Right kidney (tissue), 1 donor: ENCODE results near the gene MYCBPAP.
"Not testable (repeated sequence)": the region's sequence is repeated elsewhere in the genome, so short reads cannot be mapped to it uniquely, and the experiment has no call there.

ENCODE experiments used
- DNase-seq: peaks from one replicate; pipeline ENCODE4 v3.0.0-alpha.2; 2016

Gene MYCBPAP

GRCh38 chr17:50471009-50471905 lies 37.0 kb upstream of the MYCBPAP start:
- no peak for DNase-seq

- no peak for DNase-seq
Observed at GRCh38 chr17:50472286-50472685, 36.0 kb upstream of the MYCBPAP start.

GRCh38 chr17:50472761-50473161 lies 35.5 kb upstream of the MYCBPAP start:
- not testable (repeated sequence) for DNase-seq

GRCh38 chr17:50473901-50474300 lies 34.3 kb upstream of the MYCBPAP start:
- no peak for DNase-seq

- no peak for DNase-seq
Observed at GRCh38 chr17:50474523-50474922, 33.7 kb upstream of the MYCBPAP start.

- no peak for DNase-seq
Observed at GRCh38 chr17:50475362-50475761, 32.9 kb upstream of the MYCBPAP start.

GRCh38 chr17:50475775-50476544 lies 32.3 kb upstream of the MYCBPAP start:
- DNase-seq: not testable (repeated sequence)

GRCh38 chr17:50476545-50477315 lies 31.5 kb upstream of the MYCBPAP start:
- peak; percentile 32 for DNase-seq

GRCh38 chr17:50477976-50478375 lies 30.3 kb upstream of the MYCBPAP start:
- no peak for DNase-seq

- peak; percentile 97 for DNase-seq
Observed at GRCh38 chr17:50478391-50479381, 29.6 kb upstream of the MYCBPAP start, which contains the start of gene RSAD1. Gene RSAD1 (plus strand): TSS chr17:50478860. CDS start chr17:50478885, 25 bp downstream.

GRCh38 chr17:50479522-50480141 lies 28.6 kb upstream of the MYCBPAP start:
- DNase-seq: no peak

GRCh38 chr17:50480142-50480764 lies 28.0 kb upstream of the MYCBPAP start:
- DNase-seq: no peak

GRCh38 chr17:50480854-50481490 lies 27.3 kb upstream of the MYCBPAP start:
- no peak for DNase-seq

- DNase-seq: no peak
Observed at GRCh38 chr17:50481648-50482047, 26.6 kb upstream of the MYCBPAP start.

GRCh38 chr17:50482110-50482509 lies 26.1 kb upstream of the MYCBPAP start:
- no peak for DNase-seq

- DNase-seq: no peak
Observed at GRCh38 chr17:50482516-50482915, 25.7 kb upstream of the MYCBPAP start.

- DNase-seq: no peak
Observed at GRCh38 chr17:50483266-50483665, 25.0 kb upstream of the MYCBPAP start.

GRCh38 chr17:50484386-50485155 lies 23.7 kb upstream of the MYCBPAP start:
- DNase-seq: no peak
